ENCODE measurements around the gene DENND1A.

DENND1A gene

DNA sequence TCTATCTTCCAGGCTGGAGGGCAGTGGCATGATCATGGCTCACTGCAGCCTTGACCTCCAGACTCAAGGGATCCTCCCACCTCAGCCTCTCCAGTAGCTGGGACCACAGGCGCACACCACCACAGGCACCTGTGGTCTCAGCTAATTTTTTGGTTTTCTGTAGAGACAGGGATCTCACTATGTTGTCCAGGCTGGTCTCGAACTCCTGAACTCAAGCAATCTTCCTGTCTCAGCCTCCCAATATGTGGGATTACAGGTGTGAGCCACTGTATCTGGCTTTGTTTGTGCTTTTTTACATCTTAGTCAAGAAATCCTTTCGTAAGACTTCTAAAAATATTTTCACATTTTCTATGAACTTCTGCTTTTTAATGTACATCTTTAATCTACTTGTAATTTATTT is 116.9 kb downstream of the DENND1A start:
- no peak for DNase-seq

DNA sequence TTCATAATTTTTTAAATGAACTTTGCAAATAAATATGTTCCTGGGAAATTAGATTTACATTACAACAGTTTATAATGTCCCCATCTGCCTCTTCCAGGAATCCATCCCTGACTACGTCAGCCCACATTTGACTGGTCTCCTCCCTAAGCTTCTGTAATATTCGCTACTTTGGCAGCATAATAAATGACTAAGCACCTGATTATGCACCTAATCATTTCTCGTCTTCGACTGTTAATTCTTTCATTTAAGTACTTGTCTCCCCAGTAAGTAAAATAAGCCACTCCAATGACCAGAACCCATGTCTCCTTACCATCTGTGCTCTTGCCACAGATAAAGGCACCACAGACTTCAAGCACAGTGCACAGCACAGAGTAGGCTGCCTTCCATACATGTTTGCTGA is 122.7 kb downstream of the DENND1A start:
- DNase-seq, result no peak

DNA sequence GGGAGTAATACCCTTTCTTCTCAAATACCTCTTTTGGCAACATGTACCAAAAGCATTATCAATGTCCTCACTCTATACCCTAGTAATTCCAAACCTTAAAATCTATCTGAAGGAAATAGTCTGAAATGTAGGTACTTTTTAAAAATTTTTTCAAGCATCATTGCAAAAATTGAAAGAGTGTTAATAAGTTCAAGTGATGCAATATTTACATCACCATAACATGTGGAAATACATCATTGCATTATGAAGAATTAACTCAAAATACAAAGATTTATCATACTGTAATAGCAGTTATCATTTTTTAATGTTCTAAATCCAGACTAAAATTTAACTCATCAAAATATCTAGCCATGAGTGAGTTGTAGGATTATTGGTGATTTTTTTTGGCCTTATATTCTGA is 123.1 kb downstream of the DENND1A start:
- DNase-seq, result no peak

DNA sequence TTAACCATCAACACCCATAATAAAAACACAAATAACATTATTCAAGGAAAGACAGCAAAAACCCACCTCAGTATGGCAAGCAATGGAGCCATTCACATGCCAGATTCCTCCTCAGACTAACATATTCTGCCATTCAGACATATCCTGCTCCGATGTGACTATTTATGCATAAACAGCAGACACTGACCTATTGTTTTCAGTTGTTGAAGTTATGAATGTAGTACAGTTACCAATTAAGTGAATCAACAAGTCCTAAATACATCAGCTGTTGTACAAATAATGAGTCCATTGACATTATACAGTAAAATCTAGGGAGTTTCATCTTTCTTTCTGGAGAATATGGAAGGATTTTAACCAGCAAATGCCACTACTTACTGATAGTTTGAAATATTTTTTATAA is 131.7 kb downstream of the DENND1A start:
- no peak for DNase-seq

DNA sequence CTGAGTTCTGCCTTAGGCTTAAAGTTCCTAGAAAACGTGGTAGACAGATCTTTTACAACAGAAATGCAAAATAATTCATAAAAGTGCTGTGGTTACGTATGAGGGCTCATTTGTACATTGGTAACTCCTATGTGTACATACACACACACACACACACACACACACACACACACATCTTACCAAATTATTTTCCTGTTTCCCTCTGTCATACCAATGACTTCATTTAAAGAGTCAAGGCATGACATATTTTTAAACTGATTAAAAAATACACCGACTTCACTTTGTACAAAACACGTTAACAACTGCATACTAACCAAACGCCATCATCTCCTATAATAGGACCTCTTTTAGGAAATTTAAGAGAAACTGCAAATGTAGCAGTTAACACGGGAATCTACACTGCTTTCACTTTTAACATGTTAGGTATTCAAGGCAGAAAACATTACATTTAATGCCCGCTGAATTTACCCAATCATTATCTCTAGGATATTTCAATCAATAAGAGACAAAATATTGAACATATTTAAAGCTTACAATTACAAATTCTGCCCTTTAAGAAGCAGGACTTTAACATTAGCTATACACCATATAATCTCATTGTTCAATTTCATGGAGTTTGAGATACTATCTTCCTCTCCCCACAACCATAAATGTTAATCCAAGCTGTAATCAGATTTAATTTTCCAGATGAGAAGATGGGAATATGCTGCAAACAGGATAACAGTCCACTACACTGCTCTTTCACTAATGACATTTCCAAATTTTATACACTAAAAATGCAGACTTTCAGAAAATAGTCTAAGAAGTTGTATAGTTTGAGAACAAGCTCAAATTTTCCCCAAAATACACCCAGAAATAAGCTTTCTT is 133.1 kb downstream of the DENND1A start:
- no peak for DNase-seq

DNA sequence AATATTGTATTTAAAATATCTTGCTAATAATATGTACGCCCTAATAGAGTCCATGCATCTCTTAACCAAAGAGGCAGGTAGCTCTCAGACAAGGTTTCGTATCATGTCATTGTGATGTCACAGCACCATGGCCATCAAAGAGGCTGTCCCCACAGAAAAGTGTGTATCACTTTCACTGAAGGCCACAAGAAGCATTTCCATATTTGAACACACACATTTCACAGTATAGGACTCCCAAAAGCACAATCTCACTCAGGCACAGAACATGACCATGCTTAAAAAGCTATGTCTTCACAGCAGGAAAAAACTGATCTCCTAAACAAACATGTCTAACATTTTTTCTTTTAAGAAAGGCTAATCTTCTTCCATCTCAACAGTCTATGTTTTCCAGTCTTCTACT is 133.8 kb downstream of the DENND1A start:
- no peak for DNase-seq

DNA sequence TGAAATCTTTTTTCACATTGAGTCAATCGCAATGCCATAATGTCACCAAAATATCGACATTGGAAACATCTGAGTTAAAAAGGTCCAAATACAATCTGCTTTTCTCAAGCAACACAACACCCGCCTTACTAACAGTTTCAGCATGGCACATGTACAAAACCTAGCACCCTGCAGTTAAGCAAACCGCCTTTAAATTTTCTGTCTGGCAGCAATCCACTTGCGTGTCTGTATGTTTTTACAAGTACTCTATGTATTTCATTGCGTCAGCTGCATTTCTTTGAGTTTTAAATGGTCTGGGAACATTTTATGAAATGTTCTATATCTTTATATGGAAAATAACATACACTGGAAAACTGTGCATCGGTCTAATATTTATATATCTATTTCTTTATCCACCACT is 134.6 kb downstream of the DENND1A start:
- DNase-seq, result no peak

DNA sequence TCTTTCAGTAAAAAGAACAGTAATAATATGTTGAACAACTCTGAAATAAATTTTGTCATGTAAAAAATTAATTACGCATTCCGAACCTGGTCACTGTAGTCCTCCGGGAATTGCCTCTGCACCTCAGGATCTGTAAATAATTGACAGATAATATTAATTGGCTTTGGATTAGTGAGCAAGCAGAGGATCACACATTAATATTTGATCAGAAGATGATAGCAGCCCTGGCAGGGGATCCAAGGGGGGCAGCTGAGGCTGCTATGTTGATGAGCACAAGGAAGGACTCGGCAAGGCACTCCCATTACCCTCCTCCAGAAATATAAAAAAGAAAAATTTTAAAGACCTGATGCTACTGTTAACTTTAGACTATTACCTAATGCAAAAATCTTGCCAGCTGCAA is 137.4 kb downstream of the DENND1A start:
- no peak for DNase-seq

DNA sequence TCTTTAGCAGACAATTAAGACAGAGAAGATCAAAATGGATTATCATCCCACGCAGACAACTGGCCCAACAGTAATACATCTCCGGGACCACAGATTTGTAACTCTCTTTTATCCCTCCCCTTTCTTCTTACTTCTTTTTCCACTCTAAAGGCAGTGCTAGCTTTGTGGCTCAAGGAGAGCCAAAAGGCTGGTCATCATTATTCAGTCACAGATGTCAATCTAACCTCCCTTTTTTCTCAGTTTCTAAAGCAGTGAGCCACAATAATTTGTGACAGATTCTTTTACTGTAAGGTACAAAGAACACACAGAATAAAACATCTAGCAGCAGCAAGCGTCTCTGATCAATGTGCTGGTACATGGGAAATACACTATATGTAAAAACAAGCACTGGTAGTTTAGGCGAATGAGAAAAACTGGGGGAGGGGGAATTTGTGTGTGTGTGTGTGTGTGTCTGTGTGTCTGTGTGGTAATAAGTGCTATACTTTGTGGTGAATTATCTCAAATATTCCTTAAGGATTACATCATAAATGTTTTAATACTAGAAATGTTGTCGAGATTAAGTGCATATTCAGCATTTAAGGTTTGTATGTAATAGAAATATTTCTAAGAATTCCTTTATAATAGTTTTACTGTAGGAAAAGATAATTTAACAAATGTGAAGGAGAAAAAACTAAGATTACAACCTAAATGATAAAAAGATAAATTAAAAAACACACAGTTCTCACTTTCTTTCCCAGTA is 140.2 kb downstream of the DENND1A start:
- no peak for DNase-seq

DNA sequence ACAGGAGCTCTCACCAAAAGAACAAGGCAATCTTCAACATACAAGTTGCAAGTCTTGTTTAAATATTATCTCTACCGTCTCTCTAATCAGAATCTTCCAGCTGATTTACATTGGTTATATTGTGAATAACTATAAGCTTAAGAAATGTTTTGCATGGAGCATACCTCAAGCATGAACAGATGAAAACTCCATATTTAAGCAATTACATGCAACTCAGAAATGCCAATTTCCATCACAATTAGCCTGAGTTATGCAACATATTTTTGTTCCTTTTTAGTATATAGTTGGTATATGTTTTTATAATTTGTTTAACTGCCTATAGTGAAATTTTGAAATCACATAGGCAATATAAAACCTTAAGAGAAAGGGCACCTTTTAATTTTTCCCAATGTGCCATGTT is 142.5 kb downstream of the DENND1A start:
- no peak for DNase-seq

DNA sequence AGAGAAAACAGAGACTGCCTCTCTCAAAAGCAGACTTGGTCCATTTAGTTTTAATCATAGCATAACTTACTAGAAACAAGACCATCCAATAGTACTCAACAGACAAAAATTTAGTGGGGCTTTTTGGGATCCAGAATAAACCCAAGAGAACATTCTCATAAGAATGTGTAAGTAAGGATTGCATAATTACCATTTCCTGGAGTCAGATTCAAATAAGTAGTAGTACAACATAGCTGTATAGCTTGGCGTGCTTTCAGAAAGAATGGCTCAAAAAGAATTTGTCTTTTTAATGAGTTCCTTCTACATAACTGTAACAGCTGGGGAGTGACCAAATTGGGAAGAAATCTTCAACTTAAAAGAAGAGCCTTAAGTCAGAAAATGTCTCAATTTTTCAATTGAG is 145.4 kb downstream of the DENND1A start:
- no peak for DNase-seq

DNA sequence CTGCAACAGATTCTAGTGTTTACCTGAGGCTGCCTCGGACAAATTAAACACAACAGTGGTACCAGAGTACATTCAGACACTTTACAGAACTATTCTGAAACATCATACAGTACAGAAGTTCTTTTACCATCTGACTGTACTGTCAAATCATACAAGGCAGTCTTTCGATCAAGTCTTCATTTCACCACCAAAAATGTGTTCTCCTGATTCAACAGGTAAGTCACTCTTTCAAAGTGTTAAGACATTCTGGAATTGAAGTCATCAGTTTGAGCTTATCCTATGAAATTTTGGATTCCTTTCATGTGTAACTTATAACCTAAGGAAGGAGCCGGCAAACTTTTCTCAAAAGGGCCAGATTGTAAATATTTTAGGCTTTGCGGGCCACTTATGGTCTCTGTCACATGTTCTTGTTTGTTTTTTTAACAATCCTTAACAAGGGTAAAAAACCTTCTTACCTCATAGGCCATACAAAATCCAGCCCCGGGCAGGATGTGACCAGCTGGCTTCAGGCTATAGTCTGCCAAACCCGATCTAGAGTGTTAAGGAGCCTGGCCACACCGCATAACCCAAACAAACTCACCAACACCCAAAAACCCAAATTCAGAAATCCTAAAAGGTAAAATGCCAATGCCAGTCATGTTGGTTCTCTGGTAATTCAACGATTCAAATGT is 151.6 kb downstream of the DENND1A start:
- DNase-seq, result no peak

DNA sequence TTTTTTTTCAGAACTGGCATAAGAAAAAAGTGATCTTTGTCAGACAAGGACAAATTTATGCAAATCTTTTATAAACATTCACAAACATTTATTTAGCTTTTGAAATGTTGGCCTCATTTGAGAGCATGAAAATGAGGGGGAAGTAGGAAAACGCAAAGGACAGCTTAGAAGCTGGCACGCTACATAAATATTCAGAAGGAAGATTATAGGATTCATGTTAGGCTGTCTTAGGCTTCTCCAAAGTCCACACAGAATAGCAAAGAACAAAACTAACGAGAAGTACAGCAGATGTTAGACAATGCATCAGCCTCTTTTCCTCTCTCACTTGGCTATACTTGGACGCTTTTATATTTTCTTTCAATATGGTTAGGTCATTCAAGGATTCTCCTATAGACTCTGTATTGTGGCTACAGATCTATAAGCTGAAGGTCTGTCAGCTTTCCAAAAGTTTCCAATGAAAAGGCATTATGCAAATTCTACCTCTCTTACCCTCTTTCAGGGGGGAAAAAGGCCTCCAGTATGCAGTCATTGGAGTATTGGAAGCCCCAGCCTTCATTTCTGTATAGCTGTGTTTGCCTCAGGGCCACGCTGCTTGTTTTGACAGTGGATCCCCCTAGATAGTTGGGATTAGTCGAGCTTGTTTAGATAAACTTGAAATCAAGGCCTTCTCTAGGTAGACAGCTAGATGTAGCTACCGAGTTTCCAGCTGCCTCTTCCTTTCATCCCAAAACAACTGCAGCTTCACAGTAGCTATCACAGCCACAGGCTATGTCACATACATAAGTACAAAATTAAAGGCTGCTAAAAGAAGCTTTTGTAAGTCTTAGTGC is 153.0 kb downstream of the DENND1A start:
- DNase-seq, result no peak

DNA sequence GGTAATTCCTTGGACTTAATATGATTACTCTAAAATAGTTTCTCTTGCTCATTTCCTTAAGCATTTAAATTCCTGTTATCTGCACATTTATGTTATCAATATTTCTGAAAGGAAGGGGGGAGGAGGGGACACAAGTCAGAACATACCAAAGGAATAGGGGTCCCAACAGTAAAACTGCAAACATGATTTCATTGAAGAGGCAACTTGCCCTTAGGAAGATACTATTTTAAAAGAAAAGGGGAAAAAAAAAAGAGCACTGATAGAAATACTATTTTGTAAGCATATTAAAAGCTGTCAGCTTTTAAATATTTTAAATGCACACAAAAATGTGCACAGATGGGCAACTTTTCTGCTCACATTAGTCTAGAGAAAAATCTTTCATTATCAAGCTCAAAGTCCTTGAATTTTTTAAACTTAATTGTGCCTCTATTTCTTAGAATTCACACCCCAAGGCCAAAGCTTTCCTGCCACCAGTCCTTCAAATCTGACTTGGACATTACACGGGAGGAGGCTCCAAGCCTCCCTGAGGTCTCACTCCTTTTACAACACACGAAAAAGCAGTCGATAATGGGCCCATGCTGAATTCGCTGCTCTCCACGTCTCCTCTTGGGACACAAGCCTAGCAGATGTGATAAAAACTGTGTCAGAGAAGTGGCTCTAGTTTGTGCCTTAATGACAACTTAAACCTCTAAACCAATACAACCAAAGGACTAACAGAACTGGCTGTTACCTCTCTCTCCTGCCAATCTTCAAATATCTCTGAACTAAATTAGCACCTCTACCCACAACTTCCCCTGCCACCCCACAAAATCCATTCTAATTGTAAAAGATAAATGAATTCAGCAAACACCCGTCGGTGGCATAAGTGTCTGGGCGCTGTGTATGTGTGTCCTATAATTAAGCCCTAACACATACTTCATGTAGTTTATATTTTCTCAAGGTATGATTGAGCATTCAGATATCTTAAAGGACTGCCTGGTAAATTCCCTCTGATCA is 154.3 kb downstream of the DENND1A start:
- peak; percentile 8 for DNase-seq

DNA sequence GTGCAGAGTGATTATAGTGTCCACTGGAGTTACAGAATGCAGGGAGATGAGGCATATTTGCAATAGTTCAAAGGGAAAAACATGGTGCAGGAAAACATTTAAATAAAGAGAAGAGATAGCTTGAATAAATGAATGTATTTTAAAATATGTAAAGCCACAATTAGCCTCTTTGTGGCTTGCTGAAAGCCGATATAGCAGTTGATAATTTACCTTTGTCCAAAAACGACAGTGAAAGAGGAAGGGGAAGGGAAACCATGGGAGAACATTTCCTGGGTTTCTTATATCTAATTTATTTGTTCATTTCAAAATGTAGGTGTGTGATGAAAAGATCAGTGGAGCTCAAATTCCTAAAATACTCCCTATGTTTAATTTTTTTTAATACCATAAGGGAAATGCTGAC is 156.1 kb downstream of the DENND1A start:
- DNase-seq, result no peak

DNA sequence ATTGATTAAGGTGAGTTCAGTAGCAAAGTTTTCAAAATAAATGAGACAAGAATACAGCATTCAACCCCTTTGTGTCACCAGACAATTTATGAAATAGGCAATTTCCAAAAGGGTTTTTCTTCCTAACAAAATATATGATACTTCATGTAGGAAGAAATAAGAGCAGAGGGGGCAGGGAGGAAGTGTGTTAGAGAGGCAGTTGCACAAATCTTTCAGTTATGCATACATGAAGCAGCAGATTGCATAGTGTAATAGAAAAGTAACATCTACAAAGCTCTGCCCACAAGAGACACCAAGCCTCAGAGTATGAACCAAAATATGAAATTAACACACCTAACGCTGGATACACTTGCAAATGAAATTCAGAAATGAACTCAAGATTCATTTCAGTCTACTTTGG is 157.0 kb downstream of the DENND1A start:
- peak; percentile 31 for DNase-seq

DNA sequence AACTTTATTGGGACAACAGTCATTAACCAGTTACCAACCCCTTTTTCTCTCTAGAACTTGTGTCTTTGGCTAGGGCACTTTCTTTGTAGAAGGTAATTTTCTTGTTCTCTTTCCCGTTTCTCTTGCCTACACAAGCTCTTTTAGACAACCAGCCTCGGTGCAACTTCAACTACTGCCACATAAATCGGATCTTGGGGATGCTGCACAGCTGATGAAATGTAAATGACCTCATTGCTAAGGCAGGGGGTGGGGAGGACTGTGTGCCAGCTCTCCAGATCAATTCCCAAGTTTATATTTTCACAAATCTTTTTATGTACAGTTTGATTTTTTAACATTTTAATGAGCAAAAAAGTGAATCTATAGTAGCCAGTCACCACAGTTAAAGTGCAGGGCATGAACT is 157.6 kb downstream of the DENND1A start:
- DNase-seq, result no peak

DNA sequence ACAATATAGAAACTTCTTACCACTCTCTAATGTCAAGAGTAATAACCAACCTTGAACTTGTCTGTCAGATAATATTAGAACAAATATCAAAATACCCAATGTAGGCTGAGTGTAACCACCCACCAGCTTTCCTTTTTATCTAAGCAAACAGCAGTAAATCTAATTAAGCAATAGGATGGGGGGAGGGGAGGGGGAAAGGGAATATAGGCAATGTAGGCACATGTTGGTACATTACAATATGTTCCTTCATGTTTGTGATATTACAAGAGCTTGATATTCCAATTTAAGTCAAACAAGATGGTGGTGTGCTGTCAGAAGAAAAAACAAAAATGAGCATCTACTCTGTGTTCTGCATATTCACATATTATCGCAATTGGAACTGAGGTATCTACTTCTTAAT is 158.2 kb downstream of the DENND1A start:
- DNase-seq, result peak; percentile 41

DNA sequence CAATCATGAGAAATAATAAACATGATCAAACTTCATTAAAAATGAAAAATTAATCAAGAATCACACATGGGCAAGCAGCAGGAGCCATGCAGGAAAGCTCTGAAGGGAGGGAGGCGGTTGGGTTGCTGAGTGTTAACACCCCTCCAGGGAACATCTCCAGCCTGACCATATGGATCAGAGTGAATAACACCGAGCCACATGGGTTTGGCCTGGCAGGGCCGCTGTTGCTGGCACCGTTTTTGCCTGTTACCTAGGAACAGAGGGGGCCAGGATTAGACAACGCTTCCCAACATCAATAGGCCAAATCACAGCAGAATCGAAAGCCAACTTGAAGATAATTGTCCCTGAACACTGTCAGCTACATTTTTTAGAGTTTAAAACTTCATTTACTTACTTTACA is 160.2 kb downstream of the DENND1A start:
- DNase-seq, result no peak

DNA sequence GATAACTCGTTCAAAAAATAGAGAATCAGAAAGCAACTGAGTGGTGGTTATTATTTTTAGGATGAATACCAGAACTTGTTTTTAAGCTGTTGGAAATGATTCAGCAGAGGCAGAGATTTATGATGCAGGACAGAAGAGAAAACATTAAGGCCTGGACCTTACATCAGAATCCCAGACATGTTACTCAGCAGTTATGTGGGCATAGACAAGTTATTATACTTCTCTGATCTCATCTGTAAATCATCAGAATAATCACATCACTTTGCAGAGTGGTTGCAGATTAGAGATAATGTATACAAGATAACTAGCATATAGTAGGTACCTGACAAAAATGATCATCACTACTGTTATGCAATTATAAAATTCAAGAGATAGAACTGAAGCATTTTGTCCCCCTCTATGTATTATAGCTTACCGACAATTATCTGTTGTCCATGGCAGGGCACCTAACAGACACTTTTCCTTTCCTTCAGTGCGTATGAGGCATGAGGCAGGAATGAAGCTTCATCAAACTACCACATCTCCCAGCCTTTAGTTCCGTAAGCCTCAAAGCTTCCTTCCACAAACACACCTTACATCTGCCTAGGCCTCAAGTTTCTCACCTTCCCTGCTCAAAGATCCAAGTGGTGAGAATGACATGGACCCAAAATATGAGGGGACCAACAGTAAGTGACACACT is 165.9 kb downstream of the DENND1A start:
- no peak for DNase-seq
